NK-92 treated with Interleukin-12 subunit alpha and Interleukin-12 subunit beta, amount 100 ng/mL, for 24 hours (cell line): ENCODE measurements around the gene CELSR1.
A peak's percentile ranks its signal among the peaks of the same experiment; 100 is the strongest.
"Not testable (repeated sequence)": the region's sequence is repeated elsewhere in the genome, so short reads cannot be mapped to it uniquely, and the experiment has no call there.

Experiments
- DNase-seq: peaks from one replicate; lab custom pipeline; 2025; lab: John Stamatoyannopoulos, UW

The CELSR1 gene

GRCh38 chr22:46512683-46513082 lies 24.7 kb downstream of the CELSR1 start:
- no peak for DNase-seq

DNA sequence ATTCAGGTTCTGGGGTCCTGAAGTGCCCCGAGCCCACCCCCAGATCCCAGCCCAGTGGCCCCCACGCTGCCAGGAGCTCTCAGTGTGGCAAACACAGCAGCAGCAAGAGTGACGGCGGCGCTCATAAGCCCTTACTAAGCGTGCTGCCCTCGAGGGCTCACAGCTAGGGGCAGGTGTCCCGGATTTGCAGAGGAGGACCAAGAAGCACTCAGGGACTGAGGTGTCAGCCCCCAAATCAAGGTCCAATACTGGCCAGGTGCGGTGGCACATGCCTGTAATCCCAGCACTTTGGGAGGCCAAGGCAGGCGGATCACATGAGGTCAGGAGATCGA lies 25.4 kb downstream of the CELSR1 start:
- DNase-seq = no peak

GRCh38 chr22:46511151-46512038 lies 26.0 kb downstream of the CELSR1 start:
- no peak for DNase-seq

DNA sequence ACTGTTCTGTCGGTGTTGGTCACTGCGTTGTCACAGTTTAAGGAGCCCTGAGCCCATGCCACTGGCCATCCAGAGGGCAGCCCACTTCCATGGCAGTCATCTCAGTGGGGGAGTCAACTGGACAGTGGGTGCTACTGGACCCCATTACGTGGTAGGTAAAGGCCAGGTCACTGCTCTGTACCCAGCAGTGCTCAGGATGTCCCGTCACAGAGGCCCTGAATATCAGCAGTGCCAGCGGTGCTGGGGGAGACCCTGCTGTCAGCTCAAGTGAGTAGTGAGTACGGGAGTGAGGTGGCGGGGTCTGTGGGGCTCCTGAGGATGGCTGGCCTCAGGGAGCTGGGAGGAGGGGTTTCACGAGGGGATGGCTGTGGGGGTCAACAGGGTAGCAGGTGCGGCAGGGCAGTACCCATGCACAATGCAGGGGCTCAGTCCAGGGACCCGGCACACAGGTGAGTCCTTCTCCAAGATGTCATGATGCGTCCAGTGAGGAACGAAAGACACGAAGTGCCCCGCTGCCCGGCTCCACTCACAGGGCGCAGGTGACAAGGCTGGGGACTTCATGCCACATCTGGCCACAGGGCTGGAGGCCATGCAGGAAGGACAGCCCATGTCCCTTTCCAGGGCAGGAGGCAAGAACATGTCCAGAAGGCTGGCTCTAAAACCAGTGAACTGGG lies 27.9 kb downstream of the CELSR1 start:
- DNase-seq = no peak

GRCh38 chr22:46508491-46508999 lies 28.9 kb downstream of the CELSR1 start:
- no peak for DNase-seq

DNA sequence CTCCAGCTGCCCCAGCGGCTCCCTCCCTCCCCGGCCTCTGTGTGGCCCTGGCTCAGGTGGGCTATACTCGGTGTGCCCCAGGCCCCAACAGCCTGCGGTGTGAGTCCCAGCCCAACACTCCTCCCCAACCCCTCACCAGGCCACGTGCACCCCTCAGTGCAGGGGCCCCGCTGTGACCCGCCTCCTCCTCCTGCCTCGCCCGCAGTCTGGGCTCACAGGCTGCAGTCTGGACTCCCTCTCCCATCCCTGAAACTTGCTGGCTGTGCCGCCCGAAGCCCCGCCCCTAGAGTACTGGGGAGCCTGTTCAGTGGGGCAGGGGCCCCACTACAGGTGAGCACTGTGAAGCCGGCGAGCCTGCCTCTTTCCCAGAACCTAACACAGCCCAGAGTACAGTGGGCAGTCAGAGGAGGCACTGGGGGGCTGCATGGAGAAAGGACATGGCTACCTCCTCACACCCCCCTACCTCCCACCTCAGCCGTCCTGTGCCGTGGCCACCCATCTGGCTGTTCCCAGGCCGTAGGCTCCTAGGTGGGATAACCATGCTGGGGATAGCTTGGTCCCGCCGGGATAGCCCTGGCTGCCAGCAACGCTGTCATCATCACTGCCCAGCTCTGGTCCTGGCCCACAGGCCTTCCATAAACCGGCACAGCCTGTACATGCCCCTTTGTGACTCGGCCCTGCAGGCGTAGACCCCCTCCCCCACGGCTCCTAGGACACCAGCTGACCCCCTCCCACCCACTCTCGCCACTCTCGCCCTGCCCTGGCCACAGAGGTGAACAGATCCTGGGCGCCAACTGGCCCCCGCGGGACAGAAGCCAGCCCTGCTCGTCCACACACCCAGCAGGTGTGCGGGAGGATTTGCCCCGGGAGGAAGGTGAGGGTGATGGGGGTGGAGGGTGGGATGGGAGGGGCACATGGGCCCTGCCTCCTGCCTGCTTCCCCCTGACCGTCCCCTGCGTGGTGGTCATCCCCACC lies 29.7 kb downstream of the CELSR1 start:
- no peak for DNase-seq

DNA sequence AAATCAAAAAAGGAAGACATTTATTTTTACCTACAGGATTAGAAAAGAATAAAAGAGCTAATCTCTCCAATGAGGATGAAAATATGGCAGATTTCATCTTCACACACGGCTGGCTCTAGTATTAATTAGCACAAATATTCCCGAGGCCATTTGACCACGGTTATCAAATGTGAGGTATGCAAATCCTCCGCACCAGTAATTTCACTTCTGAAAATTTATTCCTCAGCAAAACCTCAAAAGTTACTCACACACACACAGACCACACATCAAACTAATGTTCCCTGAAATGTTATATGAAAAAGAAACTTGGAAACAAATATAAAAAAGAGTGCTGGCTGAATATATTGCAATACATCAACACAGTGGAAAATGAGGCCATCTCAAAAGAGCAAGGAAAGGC lies 32.8 kb downstream of the CELSR1 start:
- no peak for DNase-seq

DNA sequence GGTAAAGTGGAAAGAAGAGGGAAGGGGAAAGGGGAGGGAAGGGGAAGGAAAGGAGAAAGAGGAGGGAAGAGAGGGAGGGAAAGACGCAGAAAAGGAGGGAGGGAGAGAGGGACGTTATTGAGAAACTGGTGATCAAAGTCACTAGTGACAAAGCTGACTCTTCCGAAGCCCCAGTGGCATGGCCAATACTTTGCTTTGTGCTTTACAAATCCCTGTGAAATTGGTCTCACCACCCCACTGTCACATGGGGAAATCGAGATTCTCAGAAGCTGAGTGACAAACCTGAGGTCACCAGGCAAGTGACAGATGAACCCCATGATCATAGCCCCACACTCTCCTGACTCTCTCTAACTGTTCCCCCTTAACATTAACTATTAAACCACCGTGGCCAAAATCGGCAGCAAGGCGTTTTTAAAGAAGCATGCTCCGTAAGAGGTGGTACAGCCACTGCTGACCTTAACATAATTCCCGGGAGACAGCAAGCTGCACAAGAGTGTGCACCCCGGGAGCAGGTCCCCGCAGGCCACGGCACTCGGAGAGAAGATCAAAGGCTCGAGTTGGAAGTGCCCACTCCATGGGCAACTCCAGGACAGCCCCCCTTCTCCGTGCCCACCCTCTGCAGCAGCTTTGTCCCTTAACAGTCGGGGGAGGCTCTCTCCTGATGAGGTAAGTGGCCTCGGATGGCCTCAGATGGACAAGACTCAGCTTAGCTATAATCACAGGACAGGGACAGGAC lies 34.8 kb downstream of the CELSR1 start:
- no peak for DNase-seq

- no peak for DNase-seq
Measured at GRCh38 chr22:46501701-46502100, 35.7 kb downstream of the CELSR1 start.

GRCh38 chr22:46501265-46501664 lies 36.2 kb downstream of the CELSR1 start:
- DNase-seq = not testable (repeated sequence)

GRCh38 chr22:46500201-46500600 lies 37.2 kb downstream of the CELSR1 start:
- DNase-seq = no peak

DNA sequence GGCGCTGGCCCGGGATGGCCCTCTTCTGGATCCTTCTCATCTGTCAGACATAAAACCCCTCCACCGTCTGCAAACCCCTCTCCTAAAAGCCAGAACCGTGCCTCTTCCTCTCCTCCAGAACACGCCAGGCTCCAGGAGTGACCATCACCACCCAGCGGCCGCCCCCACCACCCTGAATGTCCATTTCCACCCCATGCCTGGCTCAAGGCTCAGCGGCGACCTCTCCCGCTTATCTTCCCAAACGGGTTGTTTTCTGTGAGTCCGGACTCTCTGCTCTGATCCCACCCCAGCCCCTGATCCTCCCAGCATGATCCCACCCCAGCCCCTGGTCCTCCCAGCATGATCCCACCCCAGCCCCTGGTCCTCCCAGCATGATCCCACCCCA lies 37.6 kb downstream of the CELSR1 start:
- DNase-seq = no peak

DNA sequence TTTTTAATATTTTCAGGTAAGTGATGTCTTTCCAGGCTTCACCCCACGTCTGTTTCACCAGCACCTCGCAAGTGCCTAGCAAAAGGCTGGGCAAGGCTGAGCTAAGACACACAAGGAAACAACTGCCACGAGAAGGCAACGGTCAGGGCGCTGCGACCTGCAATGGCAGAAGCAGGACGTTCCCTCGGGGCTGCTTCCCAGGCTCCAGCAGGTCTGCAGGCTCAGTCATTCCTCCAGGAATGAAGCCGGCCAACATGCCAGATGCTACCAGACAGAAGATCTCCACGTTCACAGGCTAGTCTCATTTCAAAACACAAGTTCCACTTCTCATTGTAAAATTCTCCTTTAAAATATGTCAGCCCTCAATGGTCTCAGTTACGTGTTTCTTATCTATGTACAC lies 45.5 kb downstream of the CELSR1 start:
- no peak for DNase-seq

GRCh38 chr22:46490538-46490937 lies 46.9 kb downstream of the CELSR1 start:
- no peak for DNase-seq

DNA sequence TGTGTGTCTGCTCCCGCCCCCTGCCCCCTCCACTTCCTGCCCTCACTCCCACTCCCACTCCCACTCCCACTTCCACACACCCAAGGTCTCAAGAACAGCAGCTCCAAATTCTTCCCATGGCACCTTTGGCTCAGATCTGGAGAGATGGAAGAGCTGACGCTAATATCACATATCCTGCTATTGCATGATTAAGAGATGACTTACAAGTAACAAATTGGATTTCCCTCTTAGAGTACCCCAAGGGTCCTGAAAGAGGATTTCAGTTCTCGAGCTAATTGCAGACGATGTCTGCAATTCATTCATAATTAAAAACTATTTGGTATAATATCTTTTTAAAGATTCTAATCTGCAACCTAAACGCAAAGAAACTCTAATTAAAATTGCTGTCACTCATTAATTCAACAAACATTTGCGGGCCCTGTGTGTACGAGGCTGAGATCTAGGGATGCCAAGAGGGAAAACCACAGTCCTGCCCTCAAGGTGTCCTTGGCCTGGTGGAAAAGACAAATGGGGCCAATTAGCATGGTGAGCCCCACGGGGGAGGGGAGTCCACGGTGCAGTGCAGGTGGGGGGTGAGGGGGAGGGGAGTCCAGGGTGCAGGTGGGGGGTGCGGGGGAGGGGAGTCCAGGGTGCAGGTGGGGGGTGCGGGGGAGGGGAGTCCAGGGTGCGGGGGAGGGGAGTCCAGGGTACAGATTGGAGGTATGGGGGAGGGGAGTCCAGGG lies 50.3 kb downstream of the CELSR1 start:
- DNase-seq = no peak

- no peak for DNase-seq
Measured at GRCh38 chr22:46484861-46485595, 52.4 kb downstream of the CELSR1 start.

DNA sequence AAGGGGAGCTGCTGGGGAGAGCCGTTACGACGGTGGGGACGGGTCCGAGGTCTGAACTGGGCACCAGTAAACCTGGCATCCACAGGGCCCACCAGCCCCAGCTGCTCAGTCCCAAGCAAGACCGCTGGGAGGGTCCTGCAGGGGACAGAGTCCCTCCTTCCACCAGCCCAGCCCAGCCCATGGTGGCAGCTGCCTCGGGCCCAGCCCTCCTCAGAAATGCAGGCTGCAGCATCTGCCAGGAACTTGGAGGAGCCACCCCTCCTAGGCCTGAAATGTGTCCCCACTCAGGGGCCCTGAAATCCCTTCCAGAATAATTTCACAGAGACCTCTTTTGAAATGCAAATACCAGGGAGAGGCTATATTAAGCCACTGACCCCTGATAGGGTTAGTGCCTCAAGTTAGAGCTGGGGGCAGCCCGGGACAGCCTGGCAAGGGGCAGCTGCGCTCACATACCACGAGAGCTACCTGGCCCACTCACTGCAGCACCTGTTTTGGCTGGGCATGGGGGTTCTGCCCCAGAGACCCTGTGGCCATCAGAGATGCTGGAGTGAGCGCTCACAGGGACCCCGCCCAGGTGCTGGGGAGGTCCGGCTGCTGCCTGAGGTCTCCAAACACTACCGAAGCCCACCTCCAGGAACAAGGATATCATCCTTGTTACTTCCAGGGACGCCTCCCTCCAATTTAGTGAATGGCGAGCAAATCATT lies 53.1 kb downstream of the CELSR1 start:
- DNase-seq = no peak

- DNase-seq = no peak
Measured at GRCh38 chr22:46483353-46483752, 54.1 kb downstream of the CELSR1 start.

DNA sequence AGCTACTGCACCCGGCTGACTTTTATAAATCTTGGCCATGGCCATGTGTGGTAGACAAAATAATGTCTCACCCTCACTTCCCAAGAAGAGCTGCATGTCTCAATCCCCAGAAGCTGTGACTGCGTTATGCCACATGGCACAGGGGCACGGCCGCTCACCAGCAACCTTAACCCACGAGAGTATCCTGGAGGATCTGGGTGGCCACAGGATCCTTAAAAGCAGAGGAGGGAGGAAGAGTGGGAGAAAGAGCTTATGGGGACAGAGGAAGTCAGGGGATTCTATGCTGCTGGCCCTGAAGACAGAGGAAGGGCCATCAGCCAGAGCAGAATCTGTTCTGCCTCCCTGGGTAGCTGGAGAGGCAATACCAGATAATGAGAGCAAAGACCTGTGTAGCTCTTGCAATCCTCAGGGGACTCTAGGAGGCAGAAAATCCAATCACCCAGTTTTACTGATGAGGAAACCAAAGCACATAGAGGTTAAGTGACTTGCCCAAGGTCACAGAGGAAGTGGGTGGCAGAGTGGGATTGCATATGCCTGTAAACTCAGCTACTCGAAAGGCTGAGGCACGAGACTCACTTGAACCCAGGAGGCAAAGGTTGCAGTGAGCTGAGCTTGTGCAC lies 55.3 kb downstream of the CELSR1 start:
- peak; percentile 26 for DNase-seq
